GM23338 (cell line): Measurements from ENCODE around the gene CFH. TPM values are rescaled to one million over a fixed set of nuclear protein-coding genes. Genes with fewer than 3 reads are reported as not detected.
A peak's percentile ranks its signal among the peaks of the same experiment; 100 is the strongest.

Experiments used
- ATAC-seq: fragments of 200-7000 bp; cut with Tn5 transposase; 3 replicates; pipeline ENCODE4 v1.9.1; 2020
- DNase-seq: peaks from one replicate; pipeline ENCODE4 v3.0.0-alpha.2; 2015; ENCODE audit warnings: low spot score
- H2AFZ ChIP-seq: fragments of 200-600 bp; sonication (generic); 2 replicates; pipeline ENCODE4 v1.8.0; 2016; ENCODE audit warnings: antibody characterized with exemption, mild to moderate bottlenecking, moderate library complexity
- H3F3A ChIP-seq: fragments of 200-600 bp; sonication (generic); replicated peaks from 2 replicates; pipeline ENCODE4 v1.8.0; 2017; ENCODE audit warnings: antibody characterized with exemption, mixed run types, low read depth
- H3K27ac ChIP-seq: fragments of 200-600 bp; sonication (generic); 2 replicates; pipeline ENCODE4 v1.6.1; 2016; ENCODE audit warnings: low read depth
- H3K27me3 ChIP-seq: fragments of 200-600 bp; sonication (generic); 2 replicates; pipeline ENCODE4 v1.8.0; 2016; ENCODE audit warnings: mild to moderate bottlenecking, mixed run types, moderate library complexity; ENCODE audit not compliant: insufficient read depth
- H3K36me3 ChIP-seq: fragments of 200-600 bp; sonication (generic); 2 replicates; pipeline ENCODE4 v1.8.0; 2016; ENCODE audit warnings: mild to moderate bottlenecking; ENCODE audit not compliant: insufficient read depth
- H3K4me1 ChIP-seq: fragments of 200-600 bp; sonication (generic); 2 replicates; pipeline ENCODE4 v1.8.0; 2016; ENCODE audit warnings: mild to moderate bottlenecking, moderate library complexity; ENCODE audit not compliant: insufficient read depth
- H3K4me2 ChIP-seq: fragments of 200-600 bp; sonication (generic); 2 replicates; pipeline ENCODE4 v1.7.1; 2017; ENCODE audit warnings: mixed run types
- H3K4me3 ChIP-seq: fragments of 200-600 bp; sonication (generic); 2 replicates; pipeline ENCODE4 v1.6.1; 2016; ENCODE audit warnings: mixed run types
- H3K79me2 ChIP-seq: fragments of 200-600 bp; sonication (generic); replicated peaks from 2 replicates; pipeline ENCODE4 v1.8.0; 2017; ENCODE audit warnings: mild to moderate bottlenecking; ENCODE audit not compliant: insufficient read depth
- H3K9me2 ChIP-seq: fragments of 200-600 bp; sonication (generic); 2 replicates; pipeline ENCODE4 v1.8.0; 2017; ENCODE audit not compliant: insufficient read depth
- H4K20me1 ChIP-seq: fragments of 200-600 bp; sonication (generic); replicated peaks from 2 replicates; pipeline ENCODE4 v1.8.0; 2017; ENCODE audit warnings: mild to moderate bottlenecking; ENCODE audit not compliant: insufficient read depth
- H3K27ac Mint-ChIP-seq: 2 replicates; pipeline ENCODE4 v1.8.0; 2020; ENCODE audit warnings: inconsistent platforms, mild to moderate bottlenecking, moderate library complexity, mixed read lengths
- H3K27me3 Mint-ChIP-seq: 3 replicates; pipeline ENCODE4 v1.8.0; 2022; ENCODE audit warnings: low read depth, mild to moderate bottlenecking, moderate library complexity, mixed read lengths, inconsistent platforms; ENCODE audit not compliant: insufficient read depth, poor library complexity
- H3K36me3 Mint-ChIP-seq: 3 replicates; pipeline ENCODE4 v1.8.0; 2021; ENCODE audit warnings: low read depth, mild to moderate bottlenecking, inconsistent platforms, moderate library complexity, mixed read lengths
- H3K4me1 Mint-ChIP-seq: 3 replicates; pipeline ENCODE4 v1.8.0; 2020; ENCODE audit warnings: mild to moderate bottlenecking, inconsistent platforms, mixed read lengths
- H3K4me3 Mint-ChIP-seq: 3 replicates; pipeline ENCODE4 v1.8.0; 2021; ENCODE audit warnings: moderate library complexity, mild to moderate bottlenecking, inconsistent platforms, mixed read lengths
- H3K9me3 Mint-ChIP-seq: 3 replicates; pipeline ENCODE4 v1.8.0; 2020; ENCODE audit warnings: moderate library complexity, mild to moderate bottlenecking, inconsistent platforms, mixed read lengths
- CREB1 ChIP-seq: fragments of 250-450 bp; sonication (Bioruptor Pico); IDR thresholded peaks from 2 replicates; pipeline ENCODE4 v1.5.0; 2020; ENCODE audit warnings: low read depth, mild to moderate bottlenecking, moderate library complexity
- CTCF ChIP-seq, 2 experiments: fragments of 200-600 bp in 1 of 2; sonication (generic) in 1 of 2; conservative IDR thresholded peaks; 2 replicates each; pipeline versions ENCODE4 v1.5.1 to v1.6.1; 2016 to 2017; ENCODE audit warnings: antibody characterized with exemption in 2 of 2, low read depth in 2 of 2, mild to moderate bottlenecking in 2 of 2, moderate library complexity in 1 of 2
- ETS1 ChIP-seq: IDR thresholded peaks from 2 replicates; pipeline ENCODE4 v1.6.1; 2016; ENCODE audit warnings: antibody characterized with exemption
- EZH2 ChIP-seq: fragments of 200-600 bp; sonication (generic); IDR thresholded peaks from one replicate; pipeline ENCODE4 v1.8.0; 2017; ENCODE audit warnings: antibody characterized with exemption, mild to moderate bottlenecking, low read depth; ENCODE audit not compliant: unreplicated experiment
- EZH2phosphoT487 ChIP-seq: fragments of 200-600 bp; sonication (generic); IDR thresholded peaks from one replicate; pipeline ENCODE4 v1.8.1; 2018; ENCODE audit warnings: antibody characterized with exemption; ENCODE audit not compliant: unreplicated experiment
- JUNB ChIP-seq: IDR thresholded peaks from one replicate; pipeline ENCODE4 v1.6.1; 2016; ENCODE audit warnings: antibody characterized with exemption; ENCODE audit not compliant: unreplicated experiment
- NANOG ChIP-seq: IDR thresholded peaks from 2 replicates; pipeline ENCODE4 v1.6.1; 2016; ENCODE audit warnings: antibody characterized with exemption, borderline replicate concordance
- POLR2AphosphoS5 ChIP-seq: IDR thresholded peaks from 2 replicates; pipeline ENCODE4 v1.6.1; 2016; ENCODE audit warnings: antibody characterized with exemption, low read depth
- REST ChIP-seq: IDR thresholded peaks from one replicate; pipeline ENCODE4 v1.6.1; 2018; ENCODE audit warnings: antibody characterized with exemption; ENCODE audit not compliant: unreplicated experiment
- STAT1 ChIP-seq: IDR thresholded peaks from one replicate; pipeline ENCODE4 v1.6.1; 2016; ENCODE audit warnings: antibody characterized with exemption; ENCODE audit not compliant: unreplicated experiment
- ZNF114 ChIP-seq: fragments of 250-450 bp; sonication (Bioruptor Pico); IDR thresholded peaks from 2 replicates; pipeline ENCODE4 v1.5.0; 2020; ENCODE audit warnings: mild to moderate bottlenecking, moderate library complexity
- ZNF331 ChIP-seq: fragments of 250-450 bp; sonication (Bioruptor Pico); IDR thresholded peaks from 2 replicates; pipeline ENCODE4 v1.5.0; 2020; ENCODE audit warnings: low read depth, mild to moderate bottlenecking, moderate library complexity
- ZNF462 ChIP-seq: fragments of 250-450 bp; sonication (Bioruptor Pico); IDR thresholded peaks from 2 replicates; pipeline ENCODE4 v1.5.0; 2020; ENCODE audit warnings: mild to moderate bottlenecking, moderate library complexity
- polyA plus RNA-seq: library from polyadenylated mRNA; unstranded; fragments of >200 nt; fragmentation: Nextera tagmentation; extraction: Ambion mirVana; gene quantifications from 2 replicates; pipeline ENCODE4 v1.2.1, GENCODE V29; 2016
- total RNA-seq: library from RNA; depleted of rRNA; stranded (reverse); fragments of >200 nt; shearing (Covaris generic); gene quantifications from 2 replicates; pipeline ENCODE4 v1.2.3, GENCODE V29; 2014

CFH gene
- total and polyA plus RNA-seq, 2 experiments from 2014 or later: not detected

GRCh38 chr1:196774603-196775002 is 122.8 kb downstream of the CFH start, which contains the start of gene CFHR3:
Gene CFHR3, plus strand, starts transcription at chr1:196774840. Its CDS starts 47 bp downstream, at chr1:196774887.
- TF ChIP-seq NANOG: no peak
- no peak for TF ChIP-seq ZNF331 (CRISPR knock-in tag)
- no peak for TF ChIP-seq CREB1 (CRISPR knock-in tag)
- TF ChIP-seq ZNF462 (CRISPR knock-in tag): no peak
- TF ChIP-seq ETS1: no peak
- TF ChIP-seq ZNF114 (CRISPR knock-in tag): no peak
- no peak for TF ChIP-seq STAT1
- TF ChIP-seq JUNB: no peak
- no peak for TF ChIP-seq POLR2AphosphoS5
- no peak for TF ChIP-seq EZH2
- TF ChIP-seq CTCF (conservative IDR thresholded peaks at IDR 0.05; ENCODE audit: low read depth in 2 of 2): no peak
- no peak for TF ChIP-seq EZH2phosphoT487
- no peak for TF ChIP-seq REST
- Histone ChIP-seq H3K27ac (no peak within 1 kb of the TSS), H3K4me2 (no peak within 1 kb of the TSS), H4K20me1 (no peaks in the 10 kb centered on the region), H3K4me1 (no peaks in the 10 kb centered on the region), H3K36me3 (no peaks in the 10 kb centered on the region), H3K27me3 (no peaks in the 10 kb centered on the region), H3K4me3 (no peak within 1 kb of the TSS), H3F3A (no peaks in the 10 kb centered on the region), H2AFZ (peak within 1 kb of the TSS; percentile 53; the same call in 1 of the 2 replicates), H3K9me2 (no peaks in the 10 kb centered on the region), H3K79me2 (no peaks in the 10 kb centered on the region)
- Mint-ChIP-seq H3K36me3 (no peaks in the 10 kb centered on the region), H3K9me3 (no peaks in the 10 kb centered on the region), H3K4me1 (no peaks in the 10 kb centered on the region), H3K4me3 (no peak within 1 kb of the TSS), H3K27me3 (no peaks in the 10 kb centered on the region), H3K27ac (no peak within 1 kb of the TSS)
- ATAC-seq (no peak), DNase-seq (no peak)
